HG03442 (cell line): ENCODE data around the gene ZBTB20.

Experiments used
- ATAC-seq: cut with Tn5 transposase; IDR thresholded peaks from one replicate; pipeline ENCODE4 v1.9.1; 2021; ENCODE audit warnings: mild to moderate bottlenecking, moderate library complexity; ENCODE audit not compliant: unreplicated experiment

Gene ZBTB20

GRCh38 chr3:114929971-114930732 is 216.9 kb downstream of the ZBTB20 start:
- no peak for ATAC-seq

- ATAC-seq, result no peak
Measured at GRCh38 chr3:114928989-114929640, 218.0 kb downstream of the ZBTB20 start.

DNA sequence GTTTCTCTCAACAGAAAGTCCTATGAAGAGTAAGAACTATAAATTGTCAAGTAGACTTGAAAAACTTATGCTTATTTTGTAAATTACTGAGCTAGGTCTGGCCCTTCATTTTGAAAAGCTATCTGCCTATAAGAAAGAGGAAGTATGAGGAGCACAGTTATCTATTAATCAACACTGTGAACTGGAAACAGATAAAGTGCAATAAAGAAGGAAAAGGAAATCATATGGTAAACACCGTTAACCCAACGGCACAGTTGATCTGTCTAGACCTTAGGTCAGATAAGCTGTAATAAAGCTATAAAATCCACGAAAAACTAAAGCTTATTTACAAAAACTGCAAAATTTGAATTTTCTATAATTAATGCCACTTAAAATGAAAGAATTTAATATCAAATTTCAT is 242.5 kb downstream of the ZBTB20 start:
- no peak for ATAC-seq

DNA sequence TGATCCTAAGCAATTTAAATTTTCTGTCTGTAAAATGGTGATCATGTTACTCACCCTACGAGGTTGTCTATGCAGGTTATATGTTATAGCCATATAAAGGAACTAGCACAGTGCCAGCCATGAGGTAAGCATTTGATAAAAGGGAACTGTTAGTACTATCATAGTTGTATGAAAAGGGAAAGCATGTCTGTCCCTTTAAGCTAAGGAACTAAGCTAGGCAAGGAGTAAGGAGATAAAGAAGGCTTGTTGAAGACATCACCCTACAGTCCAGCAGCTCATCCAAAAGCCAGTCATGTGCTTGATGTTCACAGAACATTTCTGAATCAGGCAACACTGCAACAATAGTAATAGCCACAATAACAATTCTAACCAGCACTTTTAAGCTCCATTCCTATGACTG is 243.9 kb downstream of the ZBTB20 start:
- ATAC-seq, result no peak

DNA sequence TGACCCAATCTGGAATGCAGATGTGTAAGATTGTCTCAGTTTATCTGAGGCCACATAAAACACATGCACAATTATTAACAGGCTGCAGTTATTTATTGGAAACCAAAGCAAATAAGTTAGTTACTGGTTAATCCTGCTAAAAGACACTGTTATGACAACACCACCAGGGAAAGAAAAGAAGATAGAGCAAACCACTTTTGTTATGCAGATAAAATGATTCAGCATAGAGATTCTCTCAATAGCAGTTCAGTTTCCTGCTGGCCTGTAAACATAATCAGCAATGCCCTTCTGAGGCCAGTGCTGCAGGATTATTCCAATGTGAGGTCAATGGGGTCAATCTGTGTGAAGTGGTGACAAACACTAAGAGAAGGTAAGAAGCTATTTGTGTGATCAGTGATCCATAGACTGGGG is 244.4 kb downstream of the ZBTB20 start:
- no peak for ATAC-seq

- ATAC-seq, result no peak
Measured at GRCh38 chr3:114900908-114901307, 246.2 kb downstream of the ZBTB20 start.

- no peak for ATAC-seq
Measured at GRCh38 chr3:114899186-114899931, 247.7 kb downstream of the ZBTB20 start.

DNA sequence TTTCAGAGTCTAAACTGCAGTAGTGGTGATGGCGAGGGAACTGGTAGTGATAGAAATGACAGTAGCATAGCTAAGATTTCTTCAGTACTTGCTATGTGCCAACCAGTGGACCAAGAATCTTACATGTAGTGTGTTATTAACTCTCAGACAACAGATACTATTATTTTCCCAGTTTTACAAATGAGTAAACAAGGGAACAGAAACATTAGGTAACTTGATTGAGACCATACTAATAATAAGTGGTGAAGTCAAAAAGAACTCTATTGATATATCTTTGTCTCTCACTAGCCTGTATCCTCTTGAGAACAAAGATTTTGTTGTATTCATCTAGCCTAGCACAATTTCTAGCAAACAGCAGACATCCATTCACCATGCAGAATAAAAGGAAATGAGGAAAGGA is 250.1 kb downstream of the ZBTB20 start:
- ATAC-seq, result no peak

DNA sequence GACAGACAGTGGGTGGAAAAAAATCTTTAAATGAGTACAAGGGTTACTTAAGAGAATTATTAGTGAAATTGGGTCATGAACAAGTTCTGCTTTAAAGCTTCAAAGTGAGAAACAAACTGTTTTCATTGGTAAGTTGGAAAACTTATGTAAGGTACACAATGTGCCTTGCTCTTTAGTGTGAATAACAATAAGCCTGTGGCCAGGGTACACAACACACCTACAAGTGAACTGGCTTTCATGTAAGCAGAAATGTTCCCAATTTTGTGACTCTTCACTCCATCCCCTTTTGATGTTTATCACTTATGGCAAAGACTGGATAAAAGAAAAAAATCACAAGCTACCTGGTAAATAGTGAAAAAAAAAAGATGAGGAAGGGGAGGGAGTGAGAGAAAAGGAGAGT is 253.7 kb downstream of the ZBTB20 start:
- no peak for ATAC-seq

DNA sequence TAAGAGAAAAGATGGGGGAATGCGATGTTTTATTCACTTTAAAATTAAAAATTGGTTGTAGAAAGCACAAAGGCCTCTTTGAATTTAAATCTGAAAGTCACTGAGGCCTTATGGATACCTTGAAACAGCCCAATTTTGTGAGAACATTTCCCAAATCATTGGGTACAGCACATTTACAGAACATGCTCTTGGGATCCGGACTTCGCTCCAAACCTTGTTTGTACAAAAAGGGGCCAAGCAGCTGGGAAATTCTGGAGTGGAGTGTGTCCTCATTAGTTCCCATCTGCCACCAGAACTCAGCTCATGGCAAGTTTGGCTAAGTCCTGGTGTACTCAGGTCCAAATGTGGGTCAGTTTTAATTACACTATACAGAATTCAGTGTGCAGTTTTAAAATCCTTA is 254.2 kb downstream of the ZBTB20 start:
- ATAC-seq, result no peak

DNA sequence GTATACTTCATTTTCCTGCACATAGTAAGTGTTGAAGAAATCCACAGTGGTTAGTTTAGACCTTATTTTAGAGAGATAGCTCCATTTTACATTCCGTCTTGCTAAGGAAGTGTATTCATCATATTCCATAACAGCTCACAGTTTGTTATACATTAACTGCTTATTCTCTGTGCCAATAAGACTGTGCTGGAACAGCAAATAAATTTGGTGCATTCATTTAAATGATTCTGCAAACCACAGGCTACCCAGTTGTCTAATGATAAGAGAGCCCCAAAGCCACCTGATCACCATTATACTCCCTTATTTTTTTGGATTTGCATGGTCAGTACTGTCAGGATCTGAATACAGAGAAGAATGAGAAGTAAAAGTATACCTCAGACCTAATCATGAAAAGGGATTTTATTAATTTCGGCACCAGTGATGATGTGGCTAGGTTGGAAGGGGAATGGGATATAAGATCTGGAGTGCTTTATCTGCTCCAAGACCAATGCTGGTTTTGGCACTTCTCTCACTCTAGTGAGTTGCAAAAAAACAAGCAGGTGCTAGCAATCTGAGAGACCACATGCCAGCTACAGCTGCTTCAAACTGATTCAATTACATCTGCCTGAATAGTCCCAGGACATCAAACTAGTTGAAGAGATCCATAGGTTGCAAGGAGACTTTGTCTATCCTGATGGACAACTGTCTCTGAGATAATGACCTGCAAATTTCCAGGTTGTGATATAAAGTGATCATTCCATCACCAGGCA is 254.8 kb downstream of the ZBTB20 start:
- ATAC-seq, result no peak

DNA sequence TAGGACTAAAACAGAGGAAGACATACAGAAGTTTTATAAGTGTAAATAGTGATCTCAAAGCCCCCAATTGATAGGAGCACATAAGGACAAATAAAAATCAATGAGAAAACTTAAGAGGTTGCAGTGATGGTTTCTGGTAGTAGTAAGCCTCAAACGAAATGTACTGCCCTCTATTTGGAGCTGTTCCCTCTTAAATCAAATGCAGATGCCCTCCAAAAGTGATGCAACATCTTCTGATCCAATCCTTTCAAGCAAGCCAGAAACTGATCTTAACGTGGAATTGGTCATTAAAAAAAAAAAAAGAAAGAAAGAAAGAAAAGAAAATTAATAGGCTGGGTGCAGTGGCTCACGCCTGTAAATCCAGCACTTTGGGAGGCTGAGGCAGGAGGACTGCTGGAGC is 259.3 kb downstream of the ZBTB20 start:
- no peak for ATAC-seq

- no peak for ATAC-seq
Measured at GRCh38 chr3:114886905-114887304, 260.2 kb downstream of the ZBTB20 start.

DNA sequence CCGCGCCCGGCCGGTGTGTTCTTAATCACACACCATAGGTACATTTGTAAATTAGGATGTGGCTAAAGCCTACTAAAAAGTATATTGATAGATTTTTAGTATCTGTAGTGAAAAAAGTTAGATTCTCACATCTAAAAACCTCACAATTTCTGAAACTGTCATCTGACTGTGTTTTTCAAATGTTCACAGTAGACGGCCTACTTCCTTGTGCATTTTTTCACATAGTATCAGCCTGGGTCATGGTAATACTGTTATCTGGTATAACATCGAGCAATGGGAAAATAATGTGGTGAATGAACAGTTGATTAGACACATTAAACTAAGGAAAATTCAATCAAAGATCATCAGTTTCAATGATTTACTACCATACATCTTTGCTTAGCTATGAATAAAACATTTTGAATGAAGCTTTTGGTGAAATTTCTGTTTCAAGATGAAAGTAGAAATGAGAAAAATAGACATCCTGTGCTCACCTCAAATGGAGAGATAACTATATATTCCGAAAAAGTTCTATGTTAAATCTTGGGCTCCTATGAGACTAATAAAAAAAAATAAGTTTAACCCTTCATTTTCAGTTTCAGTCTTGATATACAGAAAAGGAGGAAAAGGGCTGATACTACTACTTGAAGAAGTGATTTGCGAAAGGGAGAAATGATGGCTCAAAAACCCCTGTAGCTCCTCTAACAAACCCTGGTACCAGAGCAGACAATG is 262.7 kb downstream of the ZBTB20 start:
- ATAC-seq, result peak; percentile 43

DNA sequence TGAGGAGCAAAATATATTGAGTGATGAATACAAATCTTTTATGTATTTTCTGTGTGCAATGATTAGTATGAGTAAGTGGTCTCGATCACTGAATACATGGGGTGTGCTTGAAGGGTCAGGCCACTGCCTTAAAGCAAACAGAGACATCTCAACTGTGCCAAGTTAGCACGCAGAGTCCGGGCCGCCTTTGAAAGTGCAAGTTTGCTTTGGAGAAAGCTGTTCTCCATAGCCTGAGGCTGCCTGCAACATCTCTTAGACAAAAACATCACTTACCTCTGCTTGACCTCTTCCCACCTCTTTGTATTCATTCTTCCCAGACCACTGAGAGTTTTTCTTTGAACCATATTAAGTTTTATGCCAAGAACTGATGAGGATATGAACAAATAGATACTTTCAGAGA is 267.0 kb downstream of the ZBTB20 start:
- ATAC-seq, result no peak

GRCh38 chr3:114879059-114880031 is 267.7 kb downstream of the ZBTB20 start:
- peak; percentile 91 for ATAC-seq

DNA sequence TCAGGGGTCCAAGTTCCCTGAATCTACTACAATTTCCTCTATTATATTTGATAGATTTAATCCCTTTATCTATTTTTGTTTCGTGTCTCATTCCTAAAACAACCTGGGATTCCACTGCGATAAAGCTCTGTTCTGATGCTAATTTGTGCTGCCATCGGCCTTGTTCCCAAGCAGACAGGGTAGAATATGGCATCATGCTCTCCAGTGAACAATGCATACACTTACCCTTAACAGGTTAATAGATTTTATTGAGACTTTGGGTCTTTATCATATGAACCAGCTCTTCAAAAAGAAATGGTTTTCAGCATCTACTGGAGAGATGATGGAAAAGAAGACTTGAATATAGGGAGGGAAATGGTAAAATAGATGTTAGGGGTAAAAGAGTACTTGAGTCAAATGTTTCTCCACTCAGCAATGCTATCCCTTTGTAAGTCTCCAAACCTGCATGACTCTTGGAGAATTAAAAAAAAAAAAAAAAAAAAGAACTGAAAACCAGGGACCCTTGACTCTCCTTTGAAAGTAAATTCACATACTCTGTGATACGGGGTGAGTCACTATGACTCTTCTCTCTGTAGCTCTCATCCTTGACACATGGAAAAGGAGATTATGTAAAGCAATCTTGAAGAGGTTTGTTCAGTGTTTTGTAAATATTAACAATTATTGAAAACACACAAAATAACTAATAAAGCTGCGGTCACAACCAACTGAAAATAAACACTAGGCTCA is 268.8 kb downstream of the ZBTB20 start:
- no peak for ATAC-seq

- no peak for ATAC-seq
Measured at GRCh38 chr3:114877378-114878113, 269.5 kb downstream of the ZBTB20 start.
